SK-N-SH treated with all-trans-retinoic acid at 6 μM for 48 hours (cell line): Measurements from ENCODE around the gene ADCY1.

Experiments
- ATAC-seq: fragments of 200-7000 bp; cut with Tn5 transposase; 3 replicates; pipeline ENCODE4 v1.9.1; 2020; ENCODE audit warnings: mild to moderate bottlenecking, moderate library complexity
- ARNTL ChIP-seq: fragments of 450-650 bp; formaldehyde crosslinking; IDR thresholded peaks from 2 replicates; pipeline ENCODE4 v1.5.0; 2020; ENCODE audit warnings: low read depth, mild to moderate bottlenecking, moderate library complexity, borderline replicate concordance
- BACH2 ChIP-seq: fragments of 250-450 bp; sonication (Bioruptor Pico); IDR thresholded peaks from 2 replicates; pipeline ENCODE4 v1.9.0; 2021; ENCODE audit warnings: mild to moderate bottlenecking, borderline replicate concordance
- CREB5 ChIP-seq: fragments of 250-450 bp; sonication (Bioruptor Pico); IDR thresholded peaks from 2 replicates; pipeline ENCODE4 v1.5.1; 2020; ENCODE audit warnings: low read depth, mild to moderate bottlenecking, moderate library complexity
- CSDC2 ChIP-seq: fragments of 250-450 bp; sonication (Bioruptor Pico); IDR thresholded peaks from 2 replicates; pipeline ENCODE4 v1.5.0; 2020; ENCODE audit warnings: mild to moderate bottlenecking, moderate library complexity
- ESRRG ChIP-seq: fragments of 250-450 bp; sonication (Bioruptor Pico); IDR thresholded peaks from 2 replicates; pipeline ENCODE4 v1.6.1; 2021; ENCODE audit warnings: mild to moderate bottlenecking
- GLIS3 ChIP-seq: fragments of 250-450 bp; sonication (Bioruptor Pico); IDR thresholded peaks from 2 replicates; pipeline ENCODE4 v1.5.0; 2020; ENCODE audit warnings: mild to moderate bottlenecking, moderate library complexity
- ISL1 ChIP-seq: fragments of 250-450 bp; sonication (Bioruptor Pico); IDR thresholded peaks from 2 replicates; pipeline ENCODE4 v2.1.2; 2022; ENCODE audit warnings: mild to moderate bottlenecking, moderate library complexity
- PATZ1 ChIP-seq: fragments of 250-450 bp; sonication (Bioruptor Pico); IDR thresholded peaks from 2 replicates; pipeline ENCODE4 v1.8.0; 2020; ENCODE audit warnings: mild to moderate bottlenecking, moderate library complexity, borderline replicate concordance
- POU6F1 ChIP-seq: fragments of 250-450 bp; sonication (Bioruptor Pico); IDR thresholded peaks from 2 replicates; pipeline ENCODE4 v1.8.0; 2021; ENCODE audit warnings: low read depth, mild to moderate bottlenecking, moderate library complexity, borderline replicate concordance
- PPARA ChIP-seq: fragments of 250-450 bp; sonication (Bioruptor Pico); IDR thresholded peaks from 2 replicates; pipeline ENCODE4 v1.5.0; 2020; ENCODE audit warnings: mild to moderate bottlenecking, borderline replicate concordance
- RARB ChIP-seq: fragments of 250-450 bp; sonication (Bioruptor Pico); IDR thresholded peaks from 2 replicates; pipeline ENCODE4 v1.8.0; 2021; ENCODE audit warnings: mild to moderate bottlenecking, moderate library complexity
- SNAI2 ChIP-seq: fragments of 250-450 bp; sonication (Bioruptor Pico); IDR thresholded peaks from 2 replicates; pipeline ENCODE4 v1.5.0; 2020; ENCODE audit warnings: mild to moderate bottlenecking, moderate library complexity
- TCF4 ChIP-seq: fragments of 250-450 bp; sonication (Bioruptor Pico); IDR thresholded peaks from 2 replicates; pipeline ENCODE4 v1.8.0; 2021; ENCODE audit warnings: mild to moderate bottlenecking, moderate library complexity, borderline replicate concordance
- TSHZ2 ChIP-seq: fragments of 250-450 bp; sonication (Bioruptor Pico); IDR thresholded peaks from 2 replicates; pipeline ENCODE4 v1.5.0; 2020; ENCODE audit warnings: mild to moderate bottlenecking, moderate library complexity
- ZC3H10 ChIP-seq: fragments of 250-450 bp; sonication (Bioruptor Pico); IDR thresholded peaks from 2 replicates; pipeline ENCODE4 v1.5.1; 2021; ENCODE audit warnings: mild to moderate bottlenecking, moderate library complexity
- ZFP3 ChIP-seq: fragments of 250-450 bp; sonication (Bioruptor Pico); IDR thresholded peaks from 2 replicates; pipeline ENCODE4 v1.5.0; 2020; ENCODE audit warnings: mild to moderate bottlenecking, moderate library complexity
- ZFP30 ChIP-seq: fragments of 450-650 bp; formaldehyde crosslinking; IDR thresholded peaks from 2 replicates; pipeline ENCODE4 v1.5.0; 2022; ENCODE audit warnings: mild to moderate bottlenecking, moderate library complexity
- ZNF565 ChIP-seq: fragments of 450-650 bp; formaldehyde crosslinking; conservative IDR thresholded peaks from 2 replicates; pipeline ENCODE4 v1.5.0; 2020; ENCODE audit warnings: low read depth, mild to moderate bottlenecking, moderate library complexity
- ZNF70 ChIP-seq: fragments of 450-650 bp; formaldehyde crosslinking; IDR thresholded peaks from 2 replicates; pipeline ENCODE4 v1.5.0; 2020; ENCODE audit warnings: mild to moderate bottlenecking, moderate library complexity
- ZNF8 ChIP-seq: fragments of 450-650 bp; formaldehyde crosslinking; IDR thresholded peaks from 2 replicates; pipeline ENCODE4 v1.5.0; 2020; ENCODE audit warnings: mild to moderate bottlenecking, moderate library complexity

Gene ADCY1

GRCh38 chr7:45593877-45594276 lies 19.7 kb downstream of the ADCY1 start:
- ATAC-seq, result no peak
- TF ChIP-seq TCF4 (CRISPR knock-in tag), result no peak
- TF ChIP-seq ZC3H10 (CRISPR knock-in tag), result no peak
- TF ChIP-seq ZNF70 (CRISPR knock-in tag), result no peak
- no peak for TF ChIP-seq ESRRG (CRISPR knock-in tag)
- TF ChIP-seq ZNF8 (CRISPR knock-in tag), result no peak
- TF ChIP-seq CSDC2 (CRISPR knock-in tag), result no peak
- no peak for TF ChIP-seq ZFP30 (CRISPR knock-in tag)
- no peak for TF ChIP-seq ISL1 (CRISPR knock-in tag)
- no peak for TF ChIP-seq PPARA (CRISPR knock-in tag)
- TF ChIP-seq, all 23 proteins: peak for 0

- ATAC-seq, result no peak
- TF ChIP-seq TCF4 (CRISPR knock-in tag), result peak; percentile 52; the same call in 1 of the 2 replicates
- no peak for TF ChIP-seq ZNF8 (CRISPR knock-in tag)
These were observed 20.8 kb downstream of the ADCY1 start for GRCh38 chr7:45594745-45595535.

- TF ChIP-seq ZNF565 (CRISPR knock-in tag), result no peak
- no peak for TF ChIP-seq TSHZ2 (CRISPR knock-in tag)
- no peak for TF ChIP-seq ZC3H10 (CRISPR knock-in tag)
- TF ChIP-seq ARNTL (CRISPR knock-in tag), result no peak
- TF ChIP-seq ZNF8 (CRISPR knock-in tag), result no peak
- no peak for TF ChIP-seq POU6F1 (CRISPR knock-in tag)
- no peak for TF ChIP-seq ZFP3
- no peak for TF ChIP-seq BACH2 (CRISPR knock-in tag)
- no peak for TF ChIP-seq SNAI2 (CRISPR knock-in tag)
- TF ChIP-seq TCF4 (CRISPR knock-in tag), result no peak
- no peak for TF ChIP-seq ISL1 (CRISPR knock-in tag)
- TF ChIP-seq PPARA (CRISPR knock-in tag), result no peak
- TF ChIP-seq RARB (CRISPR knock-in tag), result no peak
- TF ChIP-seq PATZ1 (CRISPR knock-in tag), result no peak
- no peak for TF ChIP-seq GLIS3 (CRISPR knock-in tag)
These were observed 21.9 kb downstream of the ADCY1 start for GRCh38 chr7:45595809-45596664.

GRCh38 chr7:45596665-45597095 lies 22.5 kb downstream of the ADCY1 start:
- no peak for ATAC-seq
- TF ChIP-seq GLIS3 (CRISPR knock-in tag) (no peak), CREB5 (CRISPR knock-in tag) (no peak), CSDC2 (CRISPR knock-in tag) (no peak), RARB (CRISPR knock-in tag) (no peak), SNAI2 (CRISPR knock-in tag) (no peak), ZFP3 (no peak), TSHZ2 (CRISPR knock-in tag) (no peak), ISL1 (CRISPR knock-in tag) (no peak), PATZ1 (CRISPR knock-in tag) (no peak), ZC3H10 (CRISPR knock-in tag) (no peak)

More at GRCh38 chr7:45595809-45596664, 21.9 kb downstream of the ADCY1 start:
- no peak for ATAC-seq
